ENCODE measurements around the gene PKN1.

DNA sequence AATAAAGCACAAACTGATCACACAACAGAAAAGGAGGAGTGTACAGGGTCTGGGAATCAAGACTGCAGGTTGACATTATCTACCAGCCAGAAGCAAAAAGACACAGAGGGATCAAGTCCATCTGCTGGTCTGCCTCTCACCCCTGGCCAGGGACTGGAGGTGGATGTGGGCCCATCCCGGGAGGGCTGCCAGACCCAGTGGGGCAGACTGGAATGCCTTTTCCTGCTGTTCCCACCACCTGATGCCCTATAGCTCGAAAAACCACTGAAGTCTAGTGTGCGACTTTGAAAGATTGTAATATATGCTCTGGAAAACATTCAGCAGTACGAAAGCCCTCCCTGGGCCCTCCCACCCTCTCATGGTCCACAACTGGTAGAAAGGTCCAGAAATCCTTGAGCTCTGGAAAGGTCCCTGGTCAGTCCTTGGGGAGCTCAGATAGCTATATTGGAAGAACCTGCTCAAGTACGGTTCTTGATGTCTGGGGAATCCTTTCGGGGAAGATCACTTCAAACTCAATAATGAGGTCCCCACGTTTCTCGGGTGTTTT, 82.5 kb downstream of the PKN1 start:
- TF ChIP-seq CTCF (IDR thresholded peaks at IDR 0.05; ENCODE audit: insufficient read depth, low read length) (no peak), POLR2AphosphoS5 (IDR thresholded peaks at IDR 0.05; ENCODE audit: low read depth) (no peak)
- TF ChIP-seq, protein P1, sequence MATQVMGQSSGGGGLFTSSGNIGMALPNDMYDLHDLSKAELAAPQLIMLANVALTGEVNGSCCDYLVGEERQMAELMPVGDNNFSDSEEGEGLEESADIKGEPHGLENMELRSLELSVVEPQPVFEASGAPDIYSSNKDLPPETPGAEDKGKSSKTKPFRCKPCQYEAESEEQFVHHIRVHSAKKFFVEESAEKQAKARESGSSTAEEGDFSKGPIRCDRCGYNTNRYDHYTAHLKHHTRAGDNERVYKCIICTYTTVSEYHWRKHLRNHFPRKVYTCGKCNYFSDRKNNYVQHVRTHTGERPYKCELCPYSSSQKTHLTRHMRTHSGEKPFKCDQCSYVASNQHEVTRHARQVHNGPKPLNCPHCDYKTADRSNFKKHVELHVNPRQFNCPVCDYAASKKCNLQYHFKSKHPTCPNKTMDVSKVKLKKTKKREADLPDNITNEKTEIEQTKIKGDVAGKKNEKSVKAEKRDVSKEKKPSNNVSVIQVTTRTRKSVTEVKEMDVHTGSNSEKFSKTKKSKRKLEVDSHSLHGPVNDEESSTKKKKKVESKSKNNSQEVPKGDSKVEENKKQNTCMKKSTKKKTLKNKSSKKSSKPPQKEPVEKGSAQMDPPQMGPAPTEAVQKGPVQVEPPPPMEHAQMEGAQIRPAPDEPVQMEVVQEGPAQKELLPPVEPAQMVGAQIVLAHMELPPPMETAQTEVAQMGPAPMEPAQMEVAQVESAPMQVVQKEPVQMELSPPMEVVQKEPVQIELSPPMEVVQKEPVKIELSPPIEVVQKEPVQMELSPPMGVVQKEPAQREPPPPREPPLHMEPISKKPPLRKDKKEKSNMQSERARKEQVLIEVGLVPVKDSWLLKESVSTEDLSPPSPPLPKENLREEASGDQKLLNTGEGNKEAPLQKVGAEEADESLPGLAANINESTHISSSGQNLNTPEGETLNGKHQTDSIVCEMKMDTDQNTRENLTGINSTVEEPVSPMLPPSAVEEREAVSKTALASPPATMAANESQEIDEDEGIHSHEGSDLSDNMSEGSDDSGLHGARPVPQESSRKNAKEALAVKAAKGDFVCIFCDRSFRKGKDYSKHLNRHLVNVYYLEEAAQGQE (IDR thresholded peaks at IDR 0.05; ENCODE audit: insufficient replicate concordance, low read depth): no peak

Data from HL-60 (cell line).